ENCODE measurements around the gene STAMBP.
"Not testable (repeated sequence)": the region's sequence is repeated elsewhere in the genome, so short reads cannot be mapped to it uniquely, and the experiment has no call there.

STAMBP gene

GRCh38 chr2:73828818-73829570 is at the start of gene STAMBP:
Gene STAMBP, plus strand, starts transcription at chr2:73828961. Its CDS starts 1,896 bp downstream, at chr2:73830857.
- DNase-seq (ENCODE audit: low read depth): peak; percentile 75

DNA sequence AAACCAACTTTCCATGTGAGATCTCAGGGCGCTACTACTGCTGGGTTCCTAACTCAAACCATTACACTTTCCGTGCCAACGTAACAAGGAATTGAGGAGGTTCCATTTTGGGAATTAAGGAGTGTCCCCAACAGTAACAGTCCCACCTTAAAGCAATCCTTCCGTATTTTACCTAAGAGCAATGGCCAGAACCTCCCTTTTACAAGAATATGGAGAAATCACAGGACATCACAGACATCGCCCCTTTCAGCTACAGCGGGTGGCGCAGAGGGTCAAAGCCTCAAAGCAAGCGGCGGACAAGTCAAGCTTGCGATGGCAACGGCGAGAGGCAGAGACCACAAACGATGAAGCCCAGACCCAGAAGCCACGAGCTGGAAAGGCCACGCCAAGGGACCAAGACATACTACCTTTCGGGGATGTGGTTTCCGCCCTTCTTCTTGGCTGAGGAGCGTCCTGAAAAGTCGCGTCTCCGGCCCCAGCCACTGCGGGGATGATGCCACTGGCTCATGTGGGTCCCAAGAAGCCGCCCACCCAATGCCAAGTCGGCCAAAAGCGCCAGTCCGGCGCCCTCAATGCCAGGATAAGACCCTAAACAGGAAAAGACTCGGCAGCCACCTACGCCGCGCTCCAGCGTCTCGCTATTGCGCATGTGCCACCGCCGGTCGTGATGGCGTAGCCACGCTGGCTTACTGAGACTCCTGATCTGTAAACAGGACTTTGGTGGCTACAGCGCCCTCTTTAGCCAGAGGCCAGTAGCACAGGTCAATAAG is 49.1 kb upstream of the STAMBP start, which contains the start of gene DUSP11:
Gene DUSP11 (minus strand): TSS at position 637 of the 770 bp plus-strand sequence. CDS start 129 bp downstream, at position 508.
- DNase-seq (ENCODE audit: low read depth): peak; percentile 97

- DNase-seq (ENCODE audit: low read depth): no peak
Observed at GRCh38 chr2:73780237-73780582, 48.6 kb upstream of the STAMBP start.

DNA sequence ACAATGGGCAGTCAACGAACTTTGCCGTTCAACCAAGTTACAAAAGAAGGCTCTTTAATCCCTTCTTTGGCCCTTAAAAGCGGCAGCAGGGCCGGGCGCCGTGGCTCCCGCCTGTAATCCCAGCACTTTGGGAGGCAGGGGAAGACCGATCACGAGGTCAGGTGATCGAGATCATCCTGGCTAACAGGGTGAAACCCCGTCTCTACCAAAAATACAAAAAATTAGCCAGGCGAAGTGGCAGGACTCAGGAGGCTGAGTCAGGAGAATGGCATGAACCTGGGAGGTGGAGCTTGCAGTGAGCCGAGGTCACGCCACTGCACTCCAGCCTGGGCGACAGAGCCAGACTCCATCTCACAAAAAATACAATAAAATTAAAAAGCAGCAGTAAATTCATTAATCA is 45.4 kb upstream of the STAMBP start:
- DNase-seq (ENCODE audit: low read depth): not testable (repeated sequence)

DNA sequence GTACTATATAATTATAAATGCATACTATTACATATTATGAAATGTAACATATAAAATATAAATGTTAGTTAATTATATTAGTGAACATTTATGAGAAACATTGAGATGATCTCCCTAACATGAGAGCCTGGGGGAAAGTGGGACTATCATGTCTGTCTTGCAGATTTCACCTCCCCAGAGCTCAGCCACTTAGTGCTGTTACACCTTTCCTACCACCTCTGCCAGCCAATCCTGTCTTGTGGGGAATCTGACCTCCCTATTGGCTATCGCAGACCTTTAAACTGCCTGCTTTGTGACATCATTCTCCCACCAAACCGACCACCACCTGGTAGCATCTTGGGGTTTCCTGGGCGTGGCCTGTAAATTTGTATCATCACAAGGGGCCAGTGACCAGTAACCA is 44.9 kb upstream of the STAMBP start, which contains the start of gene C2orf78:
Gene C2orf78 (plus strand): TSS at position 301 of the 400 bp plus-strand sequence. CDS start 127 bp downstream, outside the sequence.
- not testable (repeated sequence) for DNase-seq (ENCODE audit: low read depth)

- DNase-seq (ENCODE audit: low read depth): no peak
Observed at GRCh38 chr2:73811878-73812277, 16.9 kb upstream of the STAMBP start.

GRCh38 chr2:73812635-73813034 is 16.1 kb upstream of the STAMBP start:
- DNase-seq (ENCODE audit: low read depth): no peak

- no peak for DNase-seq (ENCODE audit: low read depth)
Observed at GRCh38 chr2:73818296-73818695, 10.5 kb upstream of the STAMBP start.

GRCh38 chr2:73821227-73821626 is 7.5 kb upstream of the STAMBP start:
- no peak for DNase-seq (ENCODE audit: low read depth)

DNA sequence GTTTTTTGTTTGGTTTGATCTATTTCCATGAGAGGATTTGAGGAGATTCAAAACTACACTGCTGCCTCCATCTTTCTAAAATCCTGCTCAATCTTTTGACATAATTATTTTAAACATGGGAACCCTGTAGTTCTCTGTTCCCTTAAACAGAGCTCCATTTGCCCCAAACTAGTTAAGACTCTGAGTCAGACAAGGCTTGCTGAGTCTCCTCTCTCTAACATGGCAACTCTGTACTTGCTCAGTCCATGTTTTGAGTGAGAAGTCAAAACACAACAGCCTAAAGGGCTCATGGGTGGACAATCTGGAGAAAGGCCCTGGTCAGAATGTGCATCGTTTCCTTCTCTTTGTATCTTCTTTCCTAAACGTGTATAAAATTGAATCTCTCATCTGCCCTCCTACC is 7.1 kb upstream of the STAMBP start:
- no peak for DNase-seq (ENCODE audit: low read depth)

GRCh38 chr2:73822276-73822675 is 6.5 kb upstream of the STAMBP start:
- no peak for DNase-seq (ENCODE audit: low read depth)

- DNase-seq (ENCODE audit: low read depth): no peak
Observed at GRCh38 chr2:73822991-73823390, 5.8 kb upstream of the STAMBP start.

GRCh38 chr2:73823416-73823815 is 5.3 kb upstream of the STAMBP start:
- DNase-seq (ENCODE audit: low read depth): no peak

DNA sequence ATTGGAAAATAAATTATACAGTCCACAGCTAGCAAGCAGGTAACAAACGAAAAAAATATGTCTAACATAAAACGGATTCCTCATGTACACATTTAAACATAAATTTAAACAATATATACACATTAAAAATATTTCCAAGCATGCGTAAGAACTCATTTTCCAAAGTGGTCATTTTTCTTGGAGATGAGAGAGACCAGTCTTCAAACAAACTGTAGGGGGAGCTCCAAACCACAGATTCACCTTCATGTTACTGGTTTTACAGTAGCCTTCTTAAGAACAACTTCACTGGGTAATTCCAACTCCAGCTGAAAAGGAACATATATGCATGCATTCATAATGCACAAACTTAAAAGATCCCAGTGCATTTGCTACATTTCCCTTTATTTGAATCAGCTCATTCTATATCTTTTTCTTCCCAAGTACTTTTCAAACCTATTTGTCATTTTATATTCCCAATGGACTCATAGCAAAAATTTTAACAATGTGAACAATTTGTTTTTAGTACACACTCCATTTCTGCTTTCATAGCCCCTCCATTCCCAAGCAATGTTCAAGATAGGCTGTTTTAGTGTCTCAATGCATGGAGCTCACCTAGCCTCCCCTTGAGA is 4.7 kb upstream of the STAMBP start:
- DNase-seq (ENCODE audit: low read depth): no peak

DNA sequence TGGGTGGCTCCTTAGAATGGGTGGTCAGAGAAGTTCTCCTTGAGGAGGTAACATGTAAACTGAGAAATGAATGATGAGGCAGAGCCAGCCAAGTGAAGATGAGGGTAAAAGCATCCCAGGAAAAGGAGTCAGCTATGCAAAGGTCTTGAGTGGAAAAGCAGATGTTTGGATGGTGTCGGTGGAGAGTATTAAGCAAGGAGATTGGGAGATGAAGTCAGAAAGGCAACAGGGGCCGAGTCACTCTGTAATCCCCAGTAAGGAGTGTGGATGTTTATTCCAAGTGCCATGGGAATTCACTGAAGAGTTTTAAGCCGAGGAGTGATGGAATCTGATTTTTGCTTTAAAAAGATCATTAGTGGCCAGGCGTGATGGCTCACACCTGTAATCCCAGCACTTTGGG is 3.4 kb upstream of the STAMBP start:
- DNase-seq (ENCODE audit: low read depth): no peak

DNA sequence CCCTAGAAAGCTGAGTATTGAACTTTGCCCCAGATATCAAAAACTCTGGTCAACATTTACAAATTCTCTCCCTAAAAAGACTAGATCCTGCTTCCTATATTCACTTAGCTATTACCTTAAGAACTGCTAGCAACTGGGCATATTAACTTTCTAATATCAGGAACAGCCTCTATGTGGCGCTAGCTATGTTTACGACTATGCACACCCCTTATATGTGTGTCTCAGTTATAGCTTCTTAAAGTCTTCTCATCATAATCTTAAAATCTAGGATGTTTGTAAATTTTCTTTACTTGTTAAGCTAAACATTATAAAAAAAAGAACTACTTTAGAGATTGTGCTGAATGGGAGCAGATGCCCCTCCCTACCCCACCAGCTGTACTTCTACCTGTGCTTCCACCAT is 1.7 kb upstream of the STAMBP start:
- DNase-seq (ENCODE audit: low read depth): no peak

DNA sequence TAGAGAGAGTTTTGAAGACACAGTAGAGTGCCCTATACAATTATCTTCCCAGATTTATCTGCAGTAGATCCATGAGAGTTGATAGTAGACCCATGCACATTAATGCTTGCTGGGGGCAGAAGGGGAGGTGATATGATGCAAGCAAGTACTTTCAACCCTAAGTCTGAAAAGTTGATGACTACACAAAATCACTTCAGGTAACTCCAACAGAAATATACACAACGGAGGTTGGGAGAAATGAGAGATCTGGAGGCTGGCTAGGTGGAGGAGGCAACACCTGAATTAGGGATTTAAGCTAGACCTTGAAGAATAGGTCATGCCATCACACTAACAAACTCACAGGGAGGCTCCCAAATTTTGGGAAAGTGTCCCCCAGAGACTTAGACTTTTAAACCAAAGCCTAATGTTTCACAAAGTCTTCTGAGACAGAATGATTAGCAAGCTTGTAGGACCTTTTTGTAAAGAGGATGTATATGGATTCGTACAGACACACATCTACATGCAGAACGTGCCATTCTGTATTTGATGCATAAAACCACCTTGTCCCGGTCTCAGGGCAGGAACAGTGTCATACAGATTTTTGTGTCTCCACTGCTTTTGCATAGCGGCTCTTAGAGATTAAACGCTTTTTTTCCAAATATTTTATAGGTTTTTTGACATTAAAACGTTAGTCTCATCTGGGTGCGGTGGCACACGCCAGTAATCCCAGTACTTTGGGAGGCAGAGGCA is 937 bp upstream of the STAMBP start:
- no peak for DNase-seq (ENCODE audit: low read depth)

GRCh38 chr2:73828389-73828817 is 358 bp upstream of the STAMBP start:
- DNase-seq (ENCODE audit: low read depth): no peak

DNA sequence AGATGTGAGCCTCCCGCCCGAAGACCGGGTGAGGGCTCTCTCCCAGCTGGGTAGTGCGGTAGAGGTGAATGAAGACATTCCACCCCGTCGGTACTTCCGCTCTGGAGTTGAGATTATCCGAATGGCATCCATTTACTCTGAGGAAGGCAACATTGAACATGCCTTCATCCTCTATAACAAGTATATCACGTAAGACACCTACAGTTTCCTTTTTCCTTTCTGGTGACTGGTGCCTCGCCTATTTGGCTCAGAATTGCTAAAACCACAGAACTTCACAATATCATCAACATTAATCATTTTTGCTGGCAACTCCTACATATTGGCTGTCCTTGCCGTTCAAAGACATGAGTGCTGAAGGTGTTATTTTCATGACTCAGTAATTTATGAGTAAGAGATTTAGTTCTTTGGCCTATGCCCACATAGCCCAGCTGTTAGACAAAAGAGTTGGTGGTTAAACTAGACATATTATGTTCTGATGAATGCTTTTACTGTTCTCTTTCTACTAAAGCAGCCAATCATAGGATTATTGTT is 2.2 kb downstream of the STAMBP start:
- DNase-seq (ENCODE audit: low read depth): no peak

GRCh38 chr2:73832930-73833329 is 4.2 kb downstream of the STAMBP start:
- DNase-seq (ENCODE audit: low read depth): no peak

GRCh38 chr2:73836141-73836943 is 7.6 kb downstream of the STAMBP start:
- DNase-seq (ENCODE audit: low read depth): no peak
